ENCODE results near the gene UGDH. TPM values are rescaled to one million over a fixed set of nuclear protein-coding genes. Genes with fewer than 3 reads are reported as not detected.

The UGDH gene
- total RNA-seq, 1 experiment from 2014 or later, result 71.8 TPM

DNA sequence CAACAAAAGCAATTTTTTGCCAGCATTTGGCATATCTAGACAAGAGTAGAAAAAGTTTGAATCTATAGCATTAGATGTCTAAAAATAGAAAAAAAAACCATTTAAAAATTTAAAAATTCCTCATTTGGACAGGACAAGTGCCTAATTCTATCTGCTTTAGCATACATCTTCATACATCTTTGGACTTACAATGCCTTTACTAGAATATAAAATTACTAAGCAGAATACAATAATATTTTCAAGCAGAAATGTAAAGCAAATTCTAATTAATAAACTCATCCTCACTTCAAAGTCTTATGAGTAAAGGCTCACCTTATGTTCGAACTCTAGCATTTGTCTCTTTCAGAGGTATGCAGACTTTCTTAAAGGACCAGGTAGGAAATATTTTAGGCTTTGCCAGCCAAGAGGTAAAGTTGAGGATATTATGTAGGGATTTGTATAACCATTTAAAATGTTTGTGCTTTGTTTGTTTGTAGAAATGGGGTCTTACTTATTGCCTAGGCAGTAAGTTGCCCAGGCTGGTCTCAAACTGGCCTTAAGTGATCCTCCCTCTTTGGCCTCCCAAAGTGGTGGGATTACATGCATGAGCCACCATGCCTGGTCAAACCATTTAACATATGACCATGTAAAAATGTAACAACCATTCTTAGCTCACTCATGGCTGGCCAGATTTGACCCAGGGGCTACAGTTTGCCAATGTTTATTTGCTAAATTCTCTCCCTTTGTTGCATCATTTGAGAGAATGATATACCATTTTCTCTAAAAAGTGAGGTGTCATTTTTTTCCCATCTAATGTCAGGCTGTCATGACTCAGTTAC lies 29.1 kb downstream of the UGDH start:
- peaks cover 40% of the 10 kb centered on the region for H3K36me3 Mint-ChIP-seq (ENCODE audit: insufficient read depth, unreplicated experiment)
- BruUV-seq (replicated peaks), result no TSS peak
- no peaks in the 10 kb centered on the region for H3K9me3 Mint-ChIP-seq (ENCODE audit: low read depth, unreplicated experiment)
- H3K27ac Mint-ChIP-seq (ENCODE audit: unreplicated experiment), result no peak overlapping the region
- CTCF ChIA-PET, result interaction anchor here (0.6 kb wide), 1 partner anchor 446 kb away, joined by 5 read pairs; no protein-coding TSS in a partner anchor
- H3K4me1 Mint-ChIP-seq (ENCODE audit: low read depth, unreplicated experiment), result peaks cover 7% of the 10 kb centered on the region
- H3K4me3 Mint-ChIP-seq (ENCODE audit: low read depth, unreplicated experiment), result no peak overlapping the region
- intact Hi-C loops (cut with micrococcal nuclease; ENCODE audit: unreplicated experiment), result no loop called here
- TF ChIP-seq, protein P1, sequence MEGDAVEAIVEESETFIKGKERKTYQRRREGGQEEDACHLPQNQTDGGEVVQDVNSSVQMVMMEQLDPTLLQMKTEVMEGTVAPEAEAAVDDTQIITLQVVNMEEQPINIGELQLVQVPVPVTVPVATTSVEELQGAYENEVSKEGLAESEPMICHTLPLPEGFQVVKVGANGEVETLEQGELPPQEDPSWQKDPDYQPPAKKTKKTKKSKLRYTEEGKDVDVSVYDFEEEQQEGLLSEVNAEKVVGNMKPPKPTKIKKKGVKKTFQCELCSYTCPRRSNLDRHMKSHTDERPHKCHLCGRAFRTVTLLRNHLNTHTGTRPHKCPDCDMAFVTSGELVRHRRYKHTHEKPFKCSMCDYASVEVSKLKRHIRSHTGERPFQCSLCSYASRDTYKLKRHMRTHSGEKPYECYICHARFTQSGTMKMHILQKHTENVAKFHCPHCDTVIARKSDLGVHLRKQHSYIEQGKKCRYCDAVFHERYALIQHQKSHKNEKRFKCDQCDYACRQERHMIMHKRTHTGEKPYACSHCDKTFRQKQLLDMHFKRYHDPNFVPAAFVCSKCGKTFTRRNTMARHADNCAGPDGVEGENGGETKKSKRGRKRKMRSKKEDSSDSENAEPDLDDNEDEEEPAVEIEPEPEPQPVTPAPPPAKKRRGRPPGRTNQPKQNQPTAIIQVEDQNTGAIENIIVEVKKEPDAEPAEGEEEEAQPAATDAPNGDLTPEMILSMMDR (IDR thresholded peaks at IDR 0.05; ENCODE audit: unreplicated experiment), result no peak
- H3K27me3 Mint-ChIP-seq (ENCODE audit: unreplicated experiment), result no peaks in the 10 kb centered on the region
- DNase-seq, result no peak

DNA sequence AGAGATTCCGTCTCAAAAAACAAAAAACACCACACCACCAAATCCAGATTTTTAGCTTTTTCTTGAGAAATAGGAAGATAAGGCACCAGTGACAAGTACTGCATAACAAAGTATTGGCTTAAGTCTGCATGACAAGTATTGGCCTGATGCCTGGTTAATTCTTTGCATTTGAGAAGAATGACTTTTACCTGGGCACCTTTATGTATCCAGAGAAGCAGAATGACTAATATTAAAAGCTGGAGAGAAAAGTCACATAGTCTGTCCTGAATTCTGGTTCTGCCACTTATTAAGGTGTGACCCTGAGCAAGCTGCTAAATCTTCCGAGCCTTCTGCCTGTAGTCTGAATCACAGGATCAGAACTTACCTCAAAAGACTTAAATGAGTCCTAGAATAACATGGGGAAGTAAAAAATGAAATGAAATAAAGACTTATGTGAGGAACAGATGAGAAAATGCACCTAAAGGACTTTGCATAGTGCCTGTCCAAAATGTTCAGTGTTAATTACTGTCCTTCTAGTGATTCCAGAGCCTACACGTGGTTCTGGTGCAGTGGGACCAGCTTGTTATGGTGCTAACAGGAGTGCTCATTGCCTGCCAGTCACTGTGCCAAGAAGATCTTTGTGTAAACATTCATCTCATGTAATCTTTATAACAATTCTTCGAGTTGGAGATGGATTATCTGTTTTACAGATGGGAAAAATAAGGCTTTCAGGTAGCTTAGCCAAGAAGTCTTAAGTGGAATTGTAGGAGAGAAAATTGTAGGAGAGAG lies 31.6 kb downstream of the UGDH start:
- no peak for DNase-seq
- BruUV-seq (replicated peaks), result no TSS peak
- intact Hi-C loops (cut with micrococcal nuclease; ENCODE audit: unreplicated experiment), result no loop called here
- Mint-ChIP-seq H3K27ac (ENCODE audit: unreplicated experiment) (no peak overlapping the region), H3K27me3 (ENCODE audit: unreplicated experiment) (no peaks in the 10 kb centered on the region), H3K36me3 (ENCODE audit: insufficient read depth, unreplicated experiment) (peaks cover 22% of the 10 kb centered on the region), H3K4me1 (ENCODE audit: low read depth, unreplicated experiment) (peaks cover 7% of the 10 kb centered on the region), H3K4me3 (ENCODE audit: low read depth, unreplicated experiment) (no peak overlapping the region), H3K9me3 (ENCODE audit: low read depth, unreplicated experiment) (no peaks in the 10 kb centered on the region)
- TF ChIP-seq, protein P1 (IDR thresholded peaks at IDR 0.05; ENCODE audit: unreplicated experiment), result no peak
- CTCF ChIA-PET, result interaction anchor here (0.7 kb wide), 1 partner anchor 96 kb away, joined by 11 read pairs; no protein-coding TSS in a partner anchor

DNA sequence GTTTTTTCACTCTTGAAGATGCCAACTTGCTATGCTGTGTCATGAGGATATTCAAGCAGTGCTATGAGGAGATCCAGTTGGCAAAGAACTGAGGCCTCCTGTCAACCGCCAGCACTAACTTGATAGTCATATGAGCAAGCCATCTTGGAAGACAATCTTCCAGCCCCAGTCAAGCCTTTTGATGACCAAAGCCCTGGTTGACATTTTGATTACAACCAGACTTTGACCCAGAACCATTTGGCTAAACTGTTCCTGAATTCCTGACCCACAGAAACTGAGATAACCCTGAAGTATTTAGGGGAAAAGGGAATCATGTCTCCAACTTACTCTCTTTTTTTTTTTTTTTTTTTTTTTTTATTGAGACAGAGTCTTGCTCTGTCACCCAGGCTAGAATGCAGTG lies 32.9 kb downstream of the UGDH start:
- CTCF ChIA-PET, result no interaction called here
- intact Hi-C loops (cut with micrococcal nuclease; ENCODE audit: unreplicated experiment), result no loop called here

DNA sequence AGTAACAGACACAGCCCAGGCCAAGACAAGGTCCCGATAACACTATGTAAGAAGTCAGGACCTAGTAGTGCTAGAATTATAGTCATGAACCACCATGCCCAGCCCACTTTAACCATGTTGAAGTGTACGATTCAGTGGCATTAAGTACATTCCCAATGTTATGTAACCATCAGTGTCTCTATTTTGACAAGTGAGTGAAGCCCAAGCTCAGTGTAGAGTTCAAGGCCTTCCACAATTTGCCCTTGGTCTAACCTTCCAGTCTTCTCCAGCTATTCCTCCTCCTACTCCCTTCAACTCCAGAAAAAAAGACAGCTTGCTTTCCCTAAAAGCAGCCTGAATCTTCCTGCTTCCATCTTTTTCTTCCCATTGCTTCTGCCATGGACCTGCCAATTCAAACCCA lies 36.9 kb downstream of the UGDH start:
- no TSS peak for BruUV-seq (replicated peaks)
- no peak for DNase-seq
- CTCF ChIA-PET, result no interaction called here
- H3K27ac Mint-ChIP-seq (ENCODE audit: unreplicated experiment), result no peak overlapping the region
- TF ChIP-seq, protein P1 (IDR thresholded peaks at IDR 0.05; ENCODE audit: unreplicated experiment), result no peak
- H3K4me3 Mint-ChIP-seq (ENCODE audit: low read depth, unreplicated experiment), result no peak overlapping the region
- H3K27me3 Mint-ChIP-seq (ENCODE audit: unreplicated experiment), result no peaks in the 10 kb centered on the region
- H3K9me3 Mint-ChIP-seq (ENCODE audit: low read depth, unreplicated experiment), result peaks cover 8% of the 10 kb centered on the region
- intact Hi-C loops (cut with micrococcal nuclease; ENCODE audit: unreplicated experiment), result no loop called here
- no peaks in the 10 kb centered on the region for H3K36me3 Mint-ChIP-seq (ENCODE audit: insufficient read depth, unreplicated experiment)
- H3K4me1 Mint-ChIP-seq (ENCODE audit: low read depth, unreplicated experiment), result no peaks in the 10 kb centered on the region

More for the DNA sequence above, 32.9 kb downstream of the UGDH start:
- no peak for DNase-seq
- Mint-ChIP-seq H3K27ac (ENCODE audit: unreplicated experiment) (no peak overlapping the region), H3K9me3 (ENCODE audit: low read depth, unreplicated experiment) (no peaks in the 10 kb centered on the region), H3K4me1 (ENCODE audit: low read depth, unreplicated experiment) (peaks cover 7% of the 10 kb centered on the region), H3K36me3 (ENCODE audit: insufficient read depth, unreplicated experiment) (peaks cover 16% of the 10 kb centered on the region), H3K27me3 (ENCODE audit: unreplicated experiment) (no peaks in the 10 kb centered on the region), H3K4me3 (ENCODE audit: low read depth, unreplicated experiment) (no peak overlapping the region)
- TF ChIP-seq, protein P1 (IDR thresholded peaks at IDR 0.05; ENCODE audit: unreplicated experiment), result no peak
- no TSS peak for BruUV-seq (replicated peaks)

Measured in Calu3 (cell line).